K562 (cell line): Measurements from ENCODE around the gene SLC2A4RG. TPM values are rescaled to one million over a fixed set of nuclear protein-coding genes. Genes with fewer than 3 reads are reported as not detected.

Experiments
- ATAC-seq: fragments of 200-7000 bp; cut with Tn5 transposase; 3 replicates; pipeline ENCODE4 v1.9.1; 2020; ENCODE audit warnings: moderate library complexity
- BruUV-seq: library from RNA; stranded (reverse); fragments of 400-500 nt; replicated peaks from 2 replicates; lab custom pipeline; 2021; lab: Mats Ljungman, UMichigan
- CTCF ChIA-PET: fragments of 300-600 bp; formaldehyde crosslinking; extraction: SDS; loops from one replicate; lab custom pipeline; 2021; ENCODE audit warnings: low intra/inter-chr PET ratio; lab: Yijun Ruan, JAX
- POLR2A ChIA-PET: fragments of 300-600, 350-650 bp; sonication (Branson Sonifier 250); formaldehyde crosslinking; extraction: SDS; loops from one replicate; lab custom pipeline; 2021; ENCODE audit warnings: antibody characterized with exemption, inconsistent platforms; lab: Yijun Ruan, JAX
- DNase-seq, 4 experiments: peaks; one replicate each; pipeline versions ENCODE4 v3.0.0 to v3.0.0-alpha.2; 2011 to 2018; ENCODE audit warnings: low spot score in 3 of 4, mixed read lengths in 3 of 4; ENCODE audit errors: extremely low read depth in 1 of 4
- FAIRE-seq: peaks from 2 replicates; lab custom pipeline; 2011; peaks lifted over from hg19 to GRCh38; lab: Jason Lieb, UNC
- H2AFZ ChIP-seq: 2 replicates; pipeline ENCODE4 v1.6.0; 2011; ENCODE audit warnings: low read depth, low read length, control low read depth, inconsistent platforms
- H3K27ac ChIP-seq: fragments of 200-600 bp; 3 replicates; pipeline ENCODE4 v1.8.0; 2011; ENCODE audit warnings: low read depth, mild to moderate bottlenecking, control low read depth, inconsistent platforms, low read length, moderate library complexity, mixed read lengths; ENCODE audit errors: extremely low read depth
- H3K27me3 ChIP-seq, 2 experiments: fragments of 300-600 bp in 1 of 2; 2 replicates in 1 of 2; 3 replicates in 1 of 2; pipeline versions ENCODE4 v1.6.0 to v1.8.0; 2011; ENCODE audit warnings: inconsistent platforms in 2 of 2, low read length in 2 of 2, mild to moderate bottlenecking in 1 of 2, mixed read lengths in 1 of 2, moderate library complexity in 1 of 2; ENCODE audit not compliant: control insufficient read depth in 2 of 2, insufficient read depth in 2 of 2
- H3K36me3 ChIP-seq: fragments of 300-600 bp; 3 replicates; pipeline ENCODE4 v1.8.0; 2011; ENCODE audit warnings: mild to moderate bottlenecking, low read length, inconsistent platforms; ENCODE audit not compliant: control insufficient read depth, insufficient read depth
- H3K4me1 ChIP-seq, 2 experiments: fragments of 200-600 bp in 1 of 2; replicated peaks in 1 of 2; 2 replicates in 1 of 2; 3 replicates in 1 of 2; pipeline versions ENCODE4 v1.5.1 to v1.8.0; 2011; ENCODE audit warnings: inconsistent platforms in 2 of 2, low read length in 2 of 2, mild to moderate bottlenecking in 1 of 2, mixed read lengths in 1 of 2, moderate library complexity in 1 of 2; ENCODE audit not compliant: control insufficient read depth in 2 of 2, insufficient read depth in 2 of 2
- H3K4me2 ChIP-seq: 2 replicates; pipeline ENCODE4 v1.6.1; 2011; ENCODE audit warnings: low read length, control low read depth, inconsistent platforms, mixed read lengths; ENCODE audit not compliant: insufficient read depth
- H3K4me3 ChIP-seq: fragments of 200-600 bp; sonication (generic), shearing (Covaris generic); 2 replicates; pipeline ENCODE4 v1.5.1; 2016; ENCODE audit warnings: control low read depth, inconsistent platforms
- H3K79me2 ChIP-seq: fragments of 200-600 bp; 3 replicates; pipeline ENCODE4 v1.8.0; 2011; ENCODE audit warnings: low read length, inconsistent platforms; ENCODE audit not compliant: control insufficient read depth, insufficient read depth
- H3K9ac ChIP-seq, 2 experiments: 2 replicates each; pipeline versions ENCODE4 v1.6.0 to v1.6.1; 2011; ENCODE audit warnings: low read depth in 2 of 2, low read length in 2 of 2, control low read depth in 1 of 2, inconsistent platforms in 1 of 2, mild to moderate bottlenecking in 1 of 2, mixed read lengths in 1 of 2; ENCODE audit not compliant: insufficient read depth in 1 of 2
- H3K9me1 ChIP-seq: one replicate; pipeline ENCODE4 v1.6.0; 2011; ENCODE audit warnings: inconsistent platforms, mild to moderate bottlenecking, low read length, moderate library complexity; ENCODE audit not compliant: control insufficient read depth, insufficient read depth
- H3K9me3 ChIP-seq: replicated peaks from 2 replicates; pipeline ENCODE4 v1.5.1; 2011; ENCODE audit warnings: low read depth, low read length, inconsistent platforms; ENCODE audit not compliant: control insufficient read depth, insufficient read depth
- H4K20me1 ChIP-seq: replicated peaks from 2 replicates; pipeline ENCODE4 v1.6.1; 2011; ENCODE audit warnings: low read length, inconsistent platforms, mixed read lengths; ENCODE audit not compliant: control insufficient read depth, insufficient read depth
- ATF1 ChIP-seq, 2 experiments: fragments of 450-650 bp in 1 of 2; IDR thresholded peaks; 2 replicates each; pipeline ENCODE4 v1.6.1; 2016; ENCODE audit warnings: missing compliant biosample characterization in 1 of 2, missing genetic modification characterization in 1 of 2
- CEBPG ChIP-seq, 3 experiments: fragments of 200-800 bp in 1 of 3; sonication (Bioruptor generic) in 1 of 3; sonication (generic) in 1 of 3; formaldehyde crosslinking in 1 of 3; IDR thresholded peaks in 2 of 3; conservative IDR thresholded peaks in 1 of 3; 2 replicates each; pipeline versions ENCODE4 v1.6.1 to v1.8.0; 2016 to 2022; ENCODE audit warnings: missing compliant biosample characterization in 2 of 3, missing genetic modification characterization in 2 of 3, mild to moderate bottlenecking in 1 of 3, missing genetic modification reagents in 1 of 3
- E2F1 ChIP-seq: sonication (generic); formaldehyde crosslinking; IDR thresholded peaks from 2 replicates; pipeline ENCODE4 v1.8.1; 2023; ENCODE audit warnings: mild to moderate bottlenecking, missing genetic modification reagents, moderate library complexity
- EGR1 ChIP-seq: fragments of 450-650 bp; conservative IDR thresholded peaks from 2 replicates; pipeline ENCODE4 v1.6.1; 2017; ENCODE audit warnings: mild to moderate bottlenecking
- FOXK1 ChIP-seq: sonication (generic); formaldehyde crosslinking; IDR thresholded peaks from 2 replicates; pipeline ENCODE4 v1.8.0; 2022; ENCODE audit warnings: missing genetic modification reagents, mild to moderate bottlenecking, borderline replicate concordance
- FOXK2 ChIP-seq, 2 experiments: fragments of 450-650 bp; IDR thresholded peaks in 1 of 2; conservative IDR thresholded peaks in 1 of 2; 2 replicates each; pipeline ENCODE4 v1.6.1; 2016; ENCODE audit warnings: low read depth in 2 of 2, mild to moderate bottlenecking in 1 of 2
- MYC ChIP-seq, 2 experiments: fragments of 250-450 bp in 1 of 2; sonication (Bioruptor Pico) in 1 of 2; IDR thresholded peaks; 2 replicates each; pipeline versions ENCODE4 v1.5.1 to v1.6.1; 2012 to 2021; ENCODE audit warnings: low read depth in 2 of 2, borderline replicate concordance in 1 of 2, improper control_type of control experiment in 1 of 2, low read length in 1 of 2, mild to moderate bottlenecking in 1 of 2, moderate library complexity in 1 of 2
- NR2F6 ChIP-seq: fragments of 450-650 bp; formaldehyde crosslinking; IDR thresholded peaks from 2 replicates; pipeline ENCODE4 v1.4.0; 2020; ENCODE audit warnings: mild to moderate bottlenecking
- NRF1 ChIP-seq, 2 experiments: fragments of 450-650 bp; IDR thresholded peaks in 1 of 2; conservative IDR thresholded peaks in 1 of 2; 2 replicates each; pipeline ENCODE4 v1.6.1; 2014; ENCODE audit warnings: mild to moderate bottlenecking in 2 of 2
- POLR2A ChIP-seq: fragments of 450-650 bp; conservative IDR thresholded peaks from 2 replicates; pipeline ENCODE4 v1.6.1; 2016
- POLR2G ChIP-seq: fragments of 200-400 bp; formaldehyde crosslinking; IDR thresholded peaks from 2 replicates; pipeline ENCODE4 v1.6.1; 2017; ENCODE audit warnings: low read depth, mild to moderate bottlenecking, antibody characterized with exemption, low read length, moderate library complexity
- RAD21 ChIP-seq, 2 experiments: fragments of 250-450 bp in 1 of 2; fragments of 450-650 bp in 1 of 2; sonication (Bioruptor Pico) in 1 of 2; formaldehyde crosslinking in 1 of 2; IDR thresholded peaks in 1 of 2; conservative IDR thresholded peaks in 1 of 2; 2 replicates each; pipeline versions ENCODE4 v1.4.0 to v1.8.0; 2020 to 2022; ENCODE audit warnings: mild to moderate bottlenecking in 2 of 2, moderate library complexity in 1 of 2
- RBFOX2 ChIP-seq: fragments of 200-400 bp; formaldehyde crosslinking; IDR thresholded peaks from 2 replicates; pipeline ENCODE4 v1.6.1; 2017; ENCODE audit warnings: low read depth, mild to moderate bottlenecking, low read length, moderate library complexity
- SNRNP70 ChIP-seq: fragments of 200-400 bp; formaldehyde crosslinking; optimal IDR thresholded peaks from 2 replicates; pipeline ENCODE3; 2017; ENCODE audit warnings: low read depth, low read length
- TFAM ChIP-seq: fragments of 250-450 bp; sonication (Bioruptor Pico); conservative IDR thresholded peaks from 2 replicates; pipeline ENCODE4 v1.5.0; 2021; ENCODE audit warnings: mild to moderate bottlenecking, moderate library complexity
- ZNF766 ChIP-seq: fragments of 200-800 bp; sonication (Bioruptor generic); conservative IDR thresholded peaks from 2 replicates; pipeline ENCODE4 v1.6.1; 2016; ENCODE audit warnings: missing genetic modification characterization, missing compliant biosample characterization
- WGBS: fragments of 100-300 bp; shearing (Covaris generic); methylation state at CpG from one replicate; pipeline ENCODE4 v1.1.6; 2016; ENCODE audit warnings: low coverage, mixed read lengths; ENCODE audit not compliant: insufficient coverage; ENCODE audit errors: missing lambda C conversion rate; 5-methylcytosine and 5-hydroxymethylcytosine counted together
- in situ Hi-C: fragments of 300-500 bp; cut with MboI; formaldehyde crosslinking; loops from 4 replicates; pipeline ENCODE4 v1.15.0; 2018; ENCODE audit warnings: inconsistent platforms, mixed read lengths
- intact Hi-C: fragments of 100-400 bp; cut with micrococcal nuclease; formaldehyde crosslinking; loops from 2 replicates; pipeline ENCODE4 v1.14.2; 2022
- polyA plus RNA-seq, 8 experiments: library from polyadenylated mRNA; depleted of rRNA in 4 of 8; stranded (reverse) in 5 of 8; unstranded in 3 of 8; fragments of >200 nt; fragmentation: Nextera tagmentation in 2 of 8; fragmentation: Illumina TruSeq in 1 of 8; extraction: Ambion mirVana in 2 of 8; extraction: Trizol in 1 of 8; gene quantifications; 2 replicates each; pipeline versions ENCODE4 v1.2.1 to v1.2.3, GENCODE V29; 2011 to 2014; ENCODE audit warnings: inconsistent platforms in 1 of 8, missing spikeins in 1 of 8
- total RNA-seq, 7 experiments: library from RNA; depleted of rRNA in 6 of 7; stranded (reverse); fragments of >200 nt in 6 of 7; fragmentation: Illumina TruSeq in 2 of 7; extraction: Trizol in 2 of 7; gene quantifications; 2 replicates each; pipeline versions ENCODE4 v1.2.1 to v1.2.3, GENCODE V29; 2011 to 2021; ENCODE audit warnings: low replicate concordance in 1 of 7

Gene SLC2A4RG
- total and polyA plus RNA-seq, 9 of the 15 experiments (the other 6 are each of a cell fraction or from before 2014, with no cell fraction given): 0.34 to 97.3 (median 26.5) TPM

GRCh38 chr20:63703471-63703975, 36.1 kb upstream of the SLC2A4RG start:
- peak in 2 of 4 experiments; percentile 6 to 9 for DNase-seq

More at GRCh38 chr20:63703471-63703975, 36.1 kb upstream of the SLC2A4RG start:
- no peak overlapping the region for H3K4me3 ChIP-seq
- no peak overlapping the region for H3K4me2 ChIP-seq
- BruUV-seq: no TSS peak
- H3K79me2 ChIP-seq: peaks cover 36% of the 10 kb centered on the region
- no peak overlapping the region; a peak in 1 of 4 replicates for H3K9ac ChIP-seq
- intact Hi-C loops: loop anchor here (10.0 kb wide), 2 partner anchors 81 to 169 kb away; partner anchors contain the start of gene PTK6
- no peaks in the 10 kb centered on the region for H3K27me3 ChIP-seq
- no peaks in the 10 kb centered on the region for H3K9me1 ChIP-seq
- H3K27ac ChIP-seq: no peak overlapping the region
- peaks cover 16 to 81% of the 10 kb centered on the region in 2 experiments for H3K4me1 ChIP-seq
- H2AFZ ChIP-seq: no peak overlapping the region
- H3K36me3 ChIP-seq: peaks cover 39% of the 10 kb centered on the region
- TF ChIP-seq ZNF766 (CRISPR knock-in tag) (no peak), EGR1 (no peak), NRF1 (conservative IDR thresholded peaks at IDR 0.05 in 1 of 2, IDR thresholded peaks at IDR 0.05 in 1 of 2) (no peak), CEBPG (CRISPR knock-in tag; IDR thresholded peaks at IDR 0.05) (no peak), CEBPG (tag; conservative IDR thresholded peaks at IDR 0.05 in 1 of 2, IDR thresholded peaks at IDR 0.05 in 1 of 2) (no peak), FOXK1 (CRISPR knock-in tag) (no peak), FOXK2 (conservative IDR thresholded peaks at IDR 0.05 in 1 of 2, IDR thresholded peaks at IDR 0.05 in 1 of 2; ENCODE audit: low read depth in 2 of 2) (no peak), E2F1 (CRISPR knock-in tag) (no peak), SNRNP70 (no peak), POLR2G (peak; percentile 64), RBFOX2 (peak; percentile 63), NR2F6 (no peak), MYC (IDR thresholded peaks at IDR 0.05; ENCODE audit: low read depth, low read length) (no peak), MYC (CRISPR knock-in tag; IDR thresholded peaks at IDR 0.05; ENCODE audit: borderline replicate concordance, low read depth) (no peak), ATF1 (CRISPR knock-in tag; IDR thresholded peaks at IDR 0.05) (no peak), ATF1 (tag; IDR thresholded peaks at IDR 0.05) (no peak), TFAM (CRISPR knock-in tag) (no peak), RAD21 (CRISPR knock-in tag; conservative IDR thresholded peaks at IDR 0.05 in 1 of 2, IDR thresholded peaks at IDR 0.05 in 1 of 2) (no peak), POLR2A (peak; percentile 18; the same call in 1 of the 2 replicates)
- TF ChIP-seq, all 486 proteins: peak for 3
- WGBS: 84% methylated on average over 7 of the region's 15 CpGs
- FAIRE-seq (no peak), ATAC-seq (no peak)
- POLR2A ChIA-PET: interaction anchor here (0.7 to 0.8 kb wide), 2 partner anchors 79 to 167 kb away, joined by 3 read pairs; no protein-coding TSS in a partner anchor
- peaks cover 18% of the 10 kb centered on the region for H4K20me1 ChIP-seq
- no peaks in the 10 kb centered on the region for H3K9me3 ChIP-seq
- in situ Hi-C loops: no loop called here
- CTCF ChIA-PET: interaction anchor here (0.6 kb wide), 1 partner anchor 161 kb away, joined by 4 read pairs; no protein-coding TSS in a partner anchor
